Suppressor macrophage treated with lipopolysaccharide for 1 hour (primary cell): Measurements from ENCODE around the gene POU2F3.
A peak's percentile ranks its signal among the peaks of the same experiment; 100 is the strongest.
"Not testable (repeated sequence)": the region's sequence is repeated elsewhere in the genome, so short reads cannot be mapped to it uniquely, and the experiment has no call there.

Source experiments
- DNase-seq, 3 donors: peaks; one replicate each; pipeline ENCODE4 v3.0.0-alpha.2; 2020 to 2022

POU2F3 gene

GRCh38 chr11:120254788-120255518 lies 15.0 kb downstream of the POU2F3 start:
- no peak for DNase-seq

- DNase-seq = no peak
These were observed 15.6 kb downstream of the POU2F3 start for GRCh38 chr11:120255519-120255866.

- DNase-seq = no peak
These were observed 16.2 kb downstream of the POU2F3 start for GRCh38 chr11:120256178-120256577.

GRCh38 chr11:120256779-120257178 lies 16.8 kb downstream of the POU2F3 start:
- no peak for DNase-seq

- no peak for DNase-seq
These were observed 17.4 kb downstream of the POU2F3 start for GRCh38 chr11:120257346-120257745.

- DNase-seq = no peak
These were observed 18.7 kb downstream of the POU2F3 start for GRCh38 chr11:120258661-120259060.

- DNase-seq = no peak
These were observed 19.3 kb downstream of the POU2F3 start for GRCh38 chr11:120259241-120259640.

GRCh38 chr11:120259988-120260565 lies 20.1 kb downstream of the POU2F3 start:
- no peak for DNase-seq

GRCh38 chr11:120260616-120261015 lies 20.7 kb downstream of the POU2F3 start:
- DNase-seq = no peak

- no peak for DNase-seq
These were observed 21.4 kb downstream of the POU2F3 start for GRCh38 chr11:120261321-120261720.

- DNase-seq = no peak
These were observed 22.0 kb downstream of the POU2F3 start for GRCh38 chr11:120261931-120262330.

- no peak for DNase-seq
These were observed 27.4 kb downstream of the POU2F3 start for GRCh38 chr11:120267319-120267718.

- DNase-seq = no peak
These were observed 28.7 kb downstream of the POU2F3 start for GRCh38 chr11:120268686-120269085.

GRCh38 chr11:120270386-120270785 lies 30.4 kb downstream of the POU2F3 start:
- peak in 1 of 3 donors; percentile 6 for DNase-seq

GRCh38 chr11:120271672-120272071 lies 31.7 kb downstream of the POU2F3 start:
- DNase-seq = no peak

GRCh38 chr11:120272303-120272702 lies 32.4 kb downstream of the POU2F3 start:
- no peak for DNase-seq

GRCh38 chr11:120273432-120273831 lies 33.5 kb downstream of the POU2F3 start:
- DNase-seq = no peak

- not testable (repeated sequence) for DNase-seq
These were observed 34.0 kb downstream of the POU2F3 start for GRCh38 chr11:120273956-120274355.

- no peak for DNase-seq
These were observed 39.6 kb downstream of the POU2F3 start for GRCh38 chr11:120279502-120279901.

GRCh38 chr11:120280600-120281051 lies 40.7 kb downstream of the POU2F3 start:
- no peak for DNase-seq

- no peak for DNase-seq
These were observed 41.3 kb downstream of the POU2F3 start for GRCh38 chr11:120281143-120281795.

GRCh38 chr11:120283124-120283523 lies 43.2 kb downstream of the POU2F3 start:
- DNase-seq = no peak

- no peak for DNase-seq
These were observed 44.3 kb downstream of the POU2F3 start for GRCh38 chr11:120284272-120284671.

GRCh38 chr11:120285256-120285655 lies 45.3 kb downstream of the POU2F3 start:
- no peak for DNase-seq
